ENCODE results near the gene MRPL45. TPM values are rescaled to one million over a fixed set of nuclear protein-coding genes. Genes with fewer than 3 reads are reported as not detected.
"Not testable (repeated sequence)": the region's sequence is repeated elsewhere in the genome, so short reads cannot be mapped to it uniquely, and the experiment has no call there.

The MRPL45 gene
- total RNA-seq, 1 donor from 2014 or later: 42.9 TPM

DNA sequence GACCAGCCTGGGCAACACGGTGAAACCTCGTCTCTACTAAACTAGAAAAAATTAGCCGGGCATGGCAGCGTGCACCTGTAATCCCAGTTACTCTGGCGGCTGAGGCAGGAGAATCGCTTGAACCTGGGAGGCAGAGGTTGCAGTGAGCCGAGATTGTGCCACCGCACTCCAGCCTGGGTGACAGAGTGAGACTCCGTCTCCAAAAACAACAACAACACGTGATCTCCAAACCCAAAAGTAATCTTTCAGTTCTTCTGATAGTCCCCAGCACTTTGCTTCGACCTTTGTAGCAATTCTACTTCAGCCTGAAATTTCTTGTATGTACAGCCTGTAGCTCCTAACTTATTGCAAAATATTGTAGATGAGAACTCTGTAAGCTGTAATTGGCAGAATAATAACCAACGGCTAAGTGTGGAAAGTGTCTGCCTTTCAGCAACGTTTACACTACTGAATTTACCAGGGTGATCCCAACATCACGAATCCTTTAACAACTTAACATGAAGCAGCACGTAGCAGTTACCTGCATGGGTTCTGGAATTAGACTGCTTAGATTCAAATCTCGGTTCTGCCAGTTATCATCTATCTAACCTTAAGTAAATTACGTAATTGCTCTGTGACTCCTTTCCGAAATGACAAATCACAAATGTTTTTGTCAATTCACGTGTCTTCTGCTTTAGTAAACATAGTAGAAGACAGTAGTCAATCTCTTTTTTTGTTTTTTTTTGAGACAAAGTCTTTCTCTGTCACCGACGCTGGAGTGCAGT lies 1.2 kb upstream of the MRPL45 start:
- intact Hi-C loops (cut with micrococcal nuclease); H3K9me3 Mint-ChIP-seq; H3K27me3 Mint-ChIP-seq; DNase-seq; H3K36me3 Mint-ChIP-seq (ENCODE audit: low read depth): not testable (repeated sequence)
- Mint-ChIP-seq H3K4me1 (peaks cover 11% of the 10 kb centered on the region), H3K4me3 (peak overlapping the region; percentile 95), H3K27ac (peak overlapping the region; percentile 92)

DNA sequence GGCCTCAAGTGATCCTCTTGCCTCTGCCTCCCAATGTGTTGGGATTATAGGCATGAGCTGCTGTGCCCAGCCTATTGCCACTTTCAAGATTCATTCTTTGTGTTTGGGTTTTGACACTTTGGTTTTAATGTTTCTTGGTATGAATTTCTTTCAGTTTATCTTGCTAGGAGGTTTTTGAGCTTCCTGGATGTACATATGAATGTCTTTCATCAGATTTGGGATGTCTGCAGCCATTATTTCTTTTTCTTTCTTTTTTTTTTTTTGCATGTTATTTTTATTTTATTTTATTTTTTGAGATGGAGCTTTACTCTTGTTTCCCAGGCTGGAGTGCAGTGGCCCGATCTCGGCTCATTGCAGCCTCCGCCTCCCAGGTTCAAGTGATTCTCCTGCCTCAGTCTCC lies 18.5 kb downstream of the MRPL45 start:
- Mint-ChIP-seq H3K27ac (no peak overlapping the region), H3K4me1 (peaks cover 2% of the 10 kb centered on the region), H3K9me3 (no peaks in the 10 kb centered on the region), H3K4me3 (no peak overlapping the region), H3K27me3 (no peaks in the 10 kb centered on the region), H3K36me3 (ENCODE audit: low read depth) (peaks cover 25% of the 10 kb centered on the region)
- intact Hi-C loops (cut with micrococcal nuclease): no loop called here
- no peak for DNase-seq

DNA sequence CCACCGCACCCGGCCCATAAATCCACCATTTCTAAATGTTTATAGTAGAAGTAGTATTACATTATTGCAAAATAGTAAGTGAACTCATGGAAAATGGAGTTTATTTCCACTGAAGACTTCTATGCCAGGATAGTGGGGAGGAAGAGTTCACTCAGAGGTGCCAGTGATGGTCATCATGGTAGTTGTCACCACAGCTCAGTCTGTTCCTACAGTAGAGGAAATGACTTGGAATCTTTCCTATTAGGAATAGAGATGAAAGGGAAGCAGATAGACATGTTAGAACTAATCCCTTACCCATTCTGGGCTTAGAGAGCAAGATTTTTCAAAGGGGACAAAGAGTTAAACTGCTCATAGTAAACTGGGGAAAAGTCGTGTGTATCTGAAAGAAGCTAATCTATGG lies 20.1 kb downstream of the MRPL45 start:
- no peak for DNase-seq
- Mint-ChIP-seq H3K9me3 (no peaks in the 10 kb centered on the region), H3K4me3 (no peak overlapping the region), H3K36me3 (ENCODE audit: low read depth) (peaks cover 33% of the 10 kb centered on the region), H3K4me1 (peaks cover 2% of the 10 kb centered on the region), H3K27me3 (no peaks in the 10 kb centered on the region), H3K27ac (no peak overlapping the region)
- intact Hi-C loops (cut with micrococcal nuclease): no loop called here

DNA sequence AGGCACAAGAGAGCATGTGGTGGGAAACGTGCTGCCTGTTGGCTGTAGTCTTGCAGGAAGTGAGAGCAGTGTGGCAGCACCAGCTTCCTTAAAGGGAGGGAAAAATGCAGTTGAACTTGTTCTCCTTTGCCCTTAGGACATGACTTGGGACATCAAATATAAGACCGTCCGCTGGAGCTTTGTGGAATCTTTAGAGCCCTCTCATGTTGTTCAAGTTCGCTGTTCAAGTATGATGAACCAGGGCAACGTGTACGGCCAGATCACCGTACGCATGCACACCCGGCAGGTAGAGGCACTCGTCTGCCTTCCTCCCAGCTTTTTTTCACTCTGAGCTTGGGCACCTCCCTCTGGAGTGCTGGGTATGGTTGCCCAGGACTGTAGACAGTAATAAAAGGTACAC lies 23.5 kb downstream of the MRPL45 start:
- Mint-ChIP-seq H3K4me1 (no peaks in the 10 kb centered on the region), H3K36me3 (ENCODE audit: low read depth) (peaks cover 33% of the 10 kb centered on the region), H3K9me3 (no peaks in the 10 kb centered on the region), H3K27me3 (no peaks in the 10 kb centered on the region), H3K4me3 (no peak overlapping the region), H3K27ac (no peak overlapping the region)
- no peak for DNase-seq
- intact Hi-C loops (cut with micrococcal nuclease): no loop called here

DNA sequence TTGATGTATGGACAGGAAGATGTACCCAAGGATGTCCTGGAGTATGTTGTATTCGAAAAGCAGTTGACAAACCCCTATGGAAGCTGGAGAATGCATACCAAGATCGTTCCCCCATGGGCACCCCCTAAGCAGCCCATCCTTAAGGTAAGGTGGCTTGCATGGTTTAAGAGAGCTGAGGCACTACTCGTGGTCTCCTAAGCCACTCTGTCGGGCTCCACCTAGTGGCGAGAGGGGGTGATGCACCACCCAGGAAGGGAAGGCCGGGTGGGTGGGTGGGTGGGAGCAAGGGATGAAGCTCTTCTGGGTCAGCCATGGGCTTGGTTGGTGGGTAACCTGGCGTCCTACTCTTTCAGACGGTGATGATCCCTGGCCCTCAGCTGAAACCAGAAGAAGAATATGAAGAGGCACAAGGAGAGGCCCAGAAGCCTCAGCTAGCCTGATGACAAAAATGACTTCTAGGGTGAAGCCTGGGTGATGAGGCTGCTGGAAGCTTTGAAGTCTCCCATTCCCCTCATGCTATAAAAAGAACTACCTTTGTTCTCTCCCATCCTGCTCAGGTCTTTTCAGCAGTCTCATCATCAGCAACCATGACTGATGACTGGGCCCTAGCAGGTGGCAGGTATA lies 25.3 kb downstream of the MRPL45 start:
- peaks cover 4% of the 10 kb centered on the region for H3K4me1 Mint-ChIP-seq
- H3K4me3 Mint-ChIP-seq: no peak overlapping the region
- H3K27ac Mint-ChIP-seq: no peak overlapping the region
- peaks cover 25% of the 10 kb centered on the region for H3K36me3 Mint-ChIP-seq (ENCODE audit: low read depth)
- peak; percentile 91 for DNase-seq
- H3K27me3 Mint-ChIP-seq: no peaks in the 10 kb centered on the region
- intact Hi-C loops (cut with micrococcal nuclease): no loop called here
- no peaks in the 10 kb centered on the region for H3K9me3 Mint-ChIP-seq

DNA sequence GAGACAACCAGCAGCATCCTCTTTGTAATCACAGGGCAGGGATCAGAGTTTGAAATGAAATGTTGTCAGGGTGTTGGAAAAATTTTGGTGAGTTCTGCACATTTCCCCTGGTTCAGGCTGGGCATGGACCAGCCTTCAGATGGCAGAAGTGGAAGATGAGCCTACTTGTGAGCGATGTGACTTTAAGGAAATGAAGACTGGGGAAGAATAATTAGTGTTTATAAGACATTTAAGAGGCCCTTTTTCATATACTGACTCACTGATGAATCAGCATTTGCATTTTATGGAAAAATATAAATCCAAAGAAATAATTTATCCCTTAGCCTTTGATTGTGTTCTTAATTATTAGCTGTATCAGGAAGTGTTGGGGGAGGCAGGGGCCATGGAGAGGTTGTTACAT lies 25.9 kb downstream of the MRPL45 start:
- Mint-ChIP-seq H3K9me3 (no peaks in the 10 kb centered on the region), H3K4me1 (peaks cover 4% of the 10 kb centered on the region), H3K27ac (no peak overlapping the region), H3K36me3 (ENCODE audit: low read depth) (peaks cover 24% of the 10 kb centered on the region), H3K27me3 (peaks cover 1% of the 10 kb centered on the region), H3K4me3 (no peak overlapping the region)
- intact Hi-C loops (cut with micrococcal nuclease): no loop called here
- no peak for DNase-seq

DNA sequence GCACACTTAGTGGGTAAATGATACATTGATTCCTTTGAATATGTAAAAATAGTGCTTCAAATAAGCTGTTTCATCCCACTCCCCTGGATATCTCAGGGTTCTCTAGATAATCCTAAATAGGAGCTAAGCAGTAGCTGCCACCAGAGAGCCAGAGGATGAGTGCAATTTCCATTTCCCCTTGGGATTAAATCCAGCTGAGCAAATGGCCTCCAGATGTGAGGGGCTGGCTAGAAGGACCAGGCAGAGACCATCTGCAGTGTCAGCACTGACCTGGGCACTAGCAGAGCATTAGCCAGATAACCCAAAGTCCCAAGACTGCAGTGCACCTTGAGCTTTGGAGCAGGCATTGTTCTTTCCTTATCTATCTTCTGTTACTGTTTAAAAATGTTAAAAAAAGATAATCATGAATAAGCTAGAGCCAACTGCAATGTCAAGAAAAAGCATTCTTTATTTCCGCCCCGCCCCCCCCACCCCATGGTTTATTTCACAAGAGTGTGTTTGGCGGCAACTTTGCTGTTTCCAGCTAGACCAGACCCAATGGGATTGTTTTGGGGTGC lies 27.3 kb downstream of the MRPL45 start:
- intact Hi-C loops (cut with micrococcal nuclease): no loop called here
- no peak overlapping the region for H3K4me3 Mint-ChIP-seq
- no peaks in the 10 kb centered on the region for H3K9me3 Mint-ChIP-seq
- no peak overlapping the region for H3K27ac Mint-ChIP-seq
- peaks cover 4% of the 10 kb centered on the region for H3K4me1 Mint-ChIP-seq
- H3K36me3 Mint-ChIP-seq (ENCODE audit: low read depth): peaks cover 21% of the 10 kb centered on the region
- no peak for DNase-seq
- H3K27me3 Mint-ChIP-seq: peaks cover 2% of the 10 kb centered on the region

DNA sequence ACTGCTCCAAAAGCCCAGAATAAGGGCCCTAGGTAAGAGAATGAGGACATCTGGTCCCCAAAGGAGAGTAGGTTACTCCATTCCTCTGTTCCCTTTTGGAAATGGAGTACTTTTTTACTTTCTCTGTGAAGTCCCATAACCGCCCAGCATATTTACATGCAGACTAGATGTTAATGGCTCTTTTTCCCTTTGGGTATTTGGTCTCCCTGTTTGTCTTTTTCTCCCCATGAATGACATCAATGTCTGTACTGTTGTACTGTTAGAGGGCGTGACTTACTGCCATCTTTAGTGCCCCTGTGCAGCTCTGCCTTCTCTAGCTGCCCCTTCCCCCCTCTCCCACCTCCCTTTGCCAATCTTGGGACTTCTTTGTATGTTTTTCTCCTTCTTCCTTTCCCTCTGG lies 27.8 kb downstream of the MRPL45 start:
- Mint-ChIP-seq H3K36me3 (ENCODE audit: low read depth) (peaks cover 19% of the 10 kb centered on the region), H3K4me3 (no peak overlapping the region), H3K27me3 (peaks cover 2% of the 10 kb centered on the region), H3K9me3 (no peaks in the 10 kb centered on the region), H3K27ac (no peak overlapping the region), H3K4me1 (peaks cover 4% of the 10 kb centered on the region)
- DNase-seq: no peak
- intact Hi-C loops (cut with micrococcal nuclease): no loop called here

DNA sequence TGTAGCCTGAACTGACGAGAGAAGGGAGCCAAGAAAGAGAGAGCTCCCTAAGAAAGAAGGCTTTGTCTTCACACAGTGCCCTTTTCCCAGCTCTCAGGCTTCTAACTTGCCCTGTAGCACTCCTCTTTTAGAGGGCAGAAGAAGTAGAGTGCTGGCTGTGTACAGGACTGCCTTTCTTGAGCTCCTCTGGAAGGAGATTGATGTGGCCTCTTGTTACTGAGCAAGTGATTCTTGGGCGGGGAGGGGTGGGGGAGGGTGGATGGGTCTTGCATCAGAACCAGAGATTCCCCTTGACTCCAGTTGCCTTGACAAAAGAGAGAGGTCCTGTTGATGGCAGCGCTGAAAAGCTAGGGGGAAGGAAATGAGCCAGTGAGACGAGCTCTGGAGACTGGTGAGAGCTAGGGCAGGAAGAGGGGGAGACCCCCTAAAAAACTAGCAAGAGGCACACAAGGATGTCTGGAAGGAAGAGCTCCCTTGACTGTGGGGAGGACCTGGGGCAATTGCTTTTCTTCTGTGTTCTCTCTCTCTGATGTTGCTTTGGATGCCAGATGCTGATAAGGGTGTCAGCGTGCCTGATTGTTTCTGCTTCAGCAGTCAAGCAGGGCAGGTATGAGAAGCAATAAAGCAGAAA lies 28.4 kb downstream of the MRPL45 start:
- Mint-ChIP-seq H3K36me3 (ENCODE audit: low read depth) (peaks cover 16% of the 10 kb centered on the region), H3K27me3 (peaks cover 2% of the 10 kb centered on the region), H3K4me1 (peaks cover 4% of the 10 kb centered on the region), H3K9me3 (no peaks in the 10 kb centered on the region), H3K27ac (peak overlapping the region; percentile 60), H3K4me3 (no peak overlapping the region)
- intact Hi-C loops (cut with micrococcal nuclease): no loop called here
- no peak for DNase-seq

DNA sequence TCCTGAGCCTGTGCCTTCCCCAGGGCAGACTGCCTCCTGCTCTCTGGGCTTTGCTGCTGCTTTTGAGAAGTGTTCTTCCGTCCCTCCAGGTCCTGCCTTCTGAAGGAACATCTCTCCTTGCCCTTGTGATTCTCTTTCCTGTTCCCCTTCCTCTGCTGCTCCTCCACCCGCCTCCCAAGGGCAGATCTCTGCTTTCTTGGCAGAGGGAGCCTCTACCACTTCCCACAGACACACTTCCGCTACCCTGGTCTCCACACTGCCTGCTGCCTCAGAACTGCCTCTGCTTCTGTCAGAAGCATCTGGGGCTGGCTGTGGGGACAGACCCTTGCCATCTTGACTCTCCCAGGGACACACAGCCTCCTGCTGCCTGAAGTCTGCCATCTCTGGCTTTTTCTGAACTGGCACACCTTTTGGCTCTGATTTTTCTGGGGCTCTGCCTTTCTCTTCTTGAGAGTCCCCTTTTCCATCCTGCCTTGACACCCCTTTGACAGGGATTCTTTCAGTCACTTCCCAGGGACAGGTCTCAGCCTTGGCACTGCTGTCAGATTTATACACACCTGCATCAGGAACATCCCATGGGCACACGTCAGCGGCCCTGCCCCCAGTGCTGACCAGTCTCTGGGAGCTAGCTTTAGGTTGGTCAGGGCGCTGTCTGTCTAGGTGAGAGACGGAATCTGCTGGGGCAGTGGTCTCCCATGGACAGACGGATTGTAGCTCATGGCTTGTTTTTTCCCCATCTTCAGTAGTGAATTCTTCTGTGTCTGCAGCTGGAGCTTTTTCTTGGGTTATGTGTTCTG lies 30.2 kb downstream of the MRPL45 start:
- intact Hi-C loops (cut with micrococcal nuclease): no loop called here
- DNase-seq: no peak
- H3K4me1 Mint-ChIP-seq: peaks cover 4% of the 10 kb centered on the region
- no peaks in the 10 kb centered on the region for H3K9me3 Mint-ChIP-seq
- no peak overlapping the region for H3K4me3 Mint-ChIP-seq
- H3K27ac Mint-ChIP-seq: peak overlapping the region; percentile 1
- peaks cover 2% of the 10 kb centered on the region for H3K27me3 Mint-ChIP-seq
- peaks cover 7% of the 10 kb centered on the region for H3K36me3 Mint-ChIP-seq (ENCODE audit: low read depth)

DNA sequence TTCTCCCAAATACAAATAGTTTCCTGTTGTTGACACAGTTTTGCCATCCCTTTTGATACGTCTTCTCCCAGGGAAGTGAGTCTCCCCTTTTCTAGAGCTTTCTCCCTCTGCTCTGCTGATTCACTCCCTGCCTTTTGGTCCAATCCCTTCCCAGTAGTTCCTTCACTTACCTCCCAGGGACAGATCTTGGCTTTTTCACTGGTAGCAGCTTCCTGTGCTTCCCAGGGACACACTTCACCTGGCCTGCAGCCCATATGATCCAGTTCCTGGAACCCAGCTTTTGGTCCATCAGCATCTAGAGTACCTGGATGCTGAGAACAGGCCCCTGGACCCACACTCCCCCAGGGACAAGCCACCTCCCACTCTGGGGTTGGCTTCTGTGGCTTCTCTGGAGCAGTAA lies 31.0 kb downstream of the MRPL45 start:
- H3K4me3 Mint-ChIP-seq: no peak overlapping the region
- peaks cover 4% of the 10 kb centered on the region for H3K36me3 Mint-ChIP-seq (ENCODE audit: low read depth)
- peaks cover 2% of the 10 kb centered on the region for H3K27me3 Mint-ChIP-seq
- H3K27ac Mint-ChIP-seq: no peak overlapping the region
- no peaks in the 10 kb centered on the region for H3K9me3 Mint-ChIP-seq
- no peak for DNase-seq
- intact Hi-C loops (cut with micrococcal nuclease): no loop called here
- peaks cover 4% of the 10 kb centered on the region for H3K4me1 Mint-ChIP-seq

DNA sequence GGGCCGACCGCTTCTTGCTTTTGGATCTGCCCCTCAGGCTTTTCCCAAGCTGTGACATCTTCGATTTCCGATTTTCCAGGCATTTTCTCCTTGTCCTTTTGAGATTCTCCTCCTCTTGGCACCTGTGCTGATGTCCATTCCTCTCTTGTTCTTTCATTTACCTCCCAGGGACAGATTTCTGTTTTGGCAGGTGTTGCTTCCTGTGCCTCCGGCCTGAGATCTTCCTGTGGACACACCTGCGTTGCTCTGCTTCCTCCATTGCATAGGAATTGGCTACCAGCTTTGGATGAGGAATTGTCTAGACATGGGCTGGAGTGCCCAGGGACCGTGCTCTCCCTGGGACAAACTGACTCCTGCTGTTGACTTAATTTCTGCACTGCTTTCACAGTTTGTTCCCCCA lies 31.7 kb downstream of the MRPL45 start:
- intact Hi-C loops (cut with micrococcal nuclease): no loop called here
- no peak overlapping the region for H3K4me3 Mint-ChIP-seq
- no peaks in the 10 kb centered on the region for H3K9me3 Mint-ChIP-seq
- peaks cover 5% of the 10 kb centered on the region for H3K4me1 Mint-ChIP-seq
- H3K27ac Mint-ChIP-seq: no peak overlapping the region
- H3K27me3 Mint-ChIP-seq: peaks cover 2% of the 10 kb centered on the region
- DNase-seq: no peak
- peaks cover 3% of the 10 kb centered on the region for H3K36me3 Mint-ChIP-seq (ENCODE audit: low read depth)

DNA sequence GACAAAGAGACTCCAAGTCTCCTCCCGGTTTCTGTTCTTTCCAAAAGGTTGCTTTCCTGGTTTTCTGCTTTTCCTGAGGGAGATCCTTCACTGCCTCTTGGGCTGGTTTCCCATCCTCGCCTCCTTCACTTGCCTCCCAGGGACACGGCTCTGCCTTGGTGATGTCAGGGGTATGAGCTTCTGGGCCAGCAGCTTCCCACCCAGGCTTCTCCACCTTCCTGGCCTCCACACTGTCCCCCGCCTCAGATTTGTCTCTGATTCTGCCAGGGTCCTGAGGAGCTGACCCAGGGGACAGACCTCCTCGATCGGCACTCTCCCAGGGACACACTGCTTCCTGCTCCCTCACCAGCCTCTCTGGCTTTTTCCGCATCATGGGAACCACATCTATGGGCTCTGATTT lies 32.3 kb downstream of the MRPL45 start:
- no peak for DNase-seq
- no peaks in the 10 kb centered on the region for H3K9me3 Mint-ChIP-seq
- H3K4me3 Mint-ChIP-seq: no peak overlapping the region
- peaks cover 5% of the 10 kb centered on the region for H3K4me1 Mint-ChIP-seq
- intact Hi-C loops (cut with micrococcal nuclease): no loop called here
- H3K27ac Mint-ChIP-seq: no peak overlapping the region
- H3K27me3 Mint-ChIP-seq: peaks cover 2% of the 10 kb centered on the region
- no peaks in the 10 kb centered on the region for H3K36me3 Mint-ChIP-seq (ENCODE audit: low read depth)

Measured in activated CD4-positive, alpha-beta T cell treated with anti-CD3 and anti-CD28 coated beads, Interleukin-2, amount 10 ng/mL, durations not matched to agents 24 days and 14 days (primary cell).